Coronary artery (tissue), 2 donors: ENCODE data around the gene FUZ.

Experiments
- DNase-seq: peaks from one replicate; pipeline ENCODE4 v3.0.0-alpha.2; 2017; ENCODE audit warnings: low spot score
- H3K27ac ChIP-seq, 2 donors: fragments of 200-600 bp; sonication (generic); one replicate each; pipeline ENCODE4 v1.5.1; 2016 to 2019
- H3K4me3 ChIP-seq: fragments of 200-600 bp; sonication (generic); 2 replicates; pipeline ENCODE4 v1.5.1; 2016; ENCODE audit warnings: mild to moderate bottlenecking, moderate library complexity
- TF ChIP-seq, protein P1 (sequence below): fragments of 200-600 bp; sonication (generic); IDR thresholded peaks from one replicate; pipeline ENCODE4 v1.5.1; 2019; ENCODE audit warnings: antibody characterized with exemption

FUZ gene, protein sequence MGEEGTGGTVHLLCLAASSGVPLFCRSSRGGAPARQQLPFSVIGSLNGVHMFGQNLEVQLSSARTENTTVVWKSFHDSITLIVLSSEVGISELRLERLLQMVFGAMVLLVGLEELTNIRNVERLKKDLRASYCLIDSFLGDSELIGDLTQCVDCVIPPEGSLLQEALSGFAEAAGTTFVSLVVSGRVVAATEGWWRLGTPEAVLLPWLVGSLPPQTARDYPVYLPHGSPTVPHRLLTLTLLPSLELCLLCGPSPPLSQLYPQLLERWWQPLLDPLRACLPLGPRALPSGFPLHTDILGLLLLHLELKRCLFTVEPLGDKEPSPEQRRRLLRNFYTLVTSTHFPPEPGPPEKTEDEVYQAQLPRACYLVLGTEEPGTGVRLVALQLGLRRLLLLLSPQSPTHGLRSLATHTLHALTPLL

DNA sequence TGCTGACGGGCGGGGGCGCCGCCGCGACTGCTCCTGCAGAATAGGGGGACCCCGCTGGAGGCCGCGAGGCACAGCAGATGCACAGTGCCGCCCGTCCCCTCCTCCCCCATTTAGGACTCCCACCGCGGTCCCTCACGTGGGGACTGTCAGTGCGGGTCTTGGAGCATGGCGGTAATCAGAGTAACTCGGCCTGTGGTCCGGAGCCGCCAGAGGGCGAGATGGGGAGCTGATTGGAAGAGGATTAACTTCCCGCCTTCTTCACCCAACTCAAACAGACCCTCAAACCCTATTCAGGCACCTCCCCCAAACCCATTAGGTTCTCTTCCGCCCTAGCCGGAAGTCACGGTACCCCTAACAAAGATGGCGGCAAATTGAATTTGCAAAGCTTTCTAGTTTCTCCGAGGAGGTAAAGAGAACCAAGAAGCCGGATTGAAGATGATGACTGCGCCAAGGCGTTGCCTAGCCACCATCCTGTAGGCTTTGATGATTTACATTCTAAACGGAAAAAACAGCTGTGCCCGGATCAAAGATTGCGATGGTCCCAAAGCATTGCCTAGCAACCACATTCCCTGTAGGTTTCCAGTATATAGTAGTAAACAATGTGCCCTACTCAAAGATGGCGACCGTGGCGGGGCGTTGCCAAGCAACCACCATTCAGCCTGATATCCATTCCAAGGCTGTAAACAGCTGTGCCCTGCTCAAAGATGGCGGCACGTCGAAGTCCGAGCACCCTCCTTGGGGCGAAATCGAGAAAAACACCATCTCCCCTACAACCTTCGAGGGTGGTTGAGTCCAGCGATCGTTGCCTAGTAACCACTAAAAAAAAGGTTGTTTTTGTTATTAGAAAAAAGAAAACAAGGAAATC is at the start of gene FUZ:
FUZ (minus strand) TSS at position 296 of the 865 bp plus-strand sequence; CDS start at position 110, 186 bp downstream.
- H3K27ac ChIP-seq, result peak within 1 kb of the TSS; percentile 68 to 92

DNA sequence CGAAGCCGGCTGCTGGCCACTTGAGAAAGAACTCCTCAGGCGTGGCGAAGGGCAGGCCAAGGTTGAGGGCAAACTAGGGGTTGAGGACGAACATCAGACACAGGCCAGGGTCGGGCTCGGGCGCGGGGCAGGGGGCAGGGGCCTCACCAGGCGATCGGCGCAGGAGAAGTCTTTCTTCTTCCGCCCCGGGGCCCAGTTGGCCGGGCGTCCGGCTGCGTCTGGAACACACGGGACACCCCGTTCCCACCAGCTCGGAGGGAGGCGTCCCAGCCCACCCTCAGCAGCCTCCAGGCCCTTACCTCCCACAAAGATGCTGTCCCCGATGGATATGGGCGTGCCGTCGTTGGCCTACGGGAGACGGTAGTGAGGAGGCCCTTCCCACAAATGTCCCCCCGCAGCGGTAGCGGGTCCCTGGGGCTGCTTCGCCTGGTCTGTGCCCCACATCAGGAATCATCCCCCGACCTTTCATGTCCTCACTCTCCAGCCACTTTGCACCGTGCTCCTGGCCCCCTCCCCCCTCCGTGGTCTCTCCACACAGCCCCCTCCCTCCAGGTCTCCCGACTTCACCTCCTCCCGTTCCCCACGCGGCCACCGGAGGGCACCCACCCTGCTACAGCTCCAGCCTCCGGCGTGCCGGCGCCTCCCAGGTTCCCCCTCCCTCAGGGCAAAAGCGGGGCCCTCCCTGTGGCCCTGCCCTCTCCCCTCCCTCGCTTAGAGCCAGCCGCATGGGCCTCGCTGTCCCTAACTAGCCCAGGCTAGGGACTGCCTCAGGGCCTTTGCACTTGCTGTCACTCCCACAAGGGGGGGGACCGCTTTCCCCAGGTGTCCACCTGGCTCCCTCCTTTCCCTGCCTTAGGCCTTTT is 49.5 kb upstream of the FUZ start:
- TF ChIP-seq, protein P1, sequence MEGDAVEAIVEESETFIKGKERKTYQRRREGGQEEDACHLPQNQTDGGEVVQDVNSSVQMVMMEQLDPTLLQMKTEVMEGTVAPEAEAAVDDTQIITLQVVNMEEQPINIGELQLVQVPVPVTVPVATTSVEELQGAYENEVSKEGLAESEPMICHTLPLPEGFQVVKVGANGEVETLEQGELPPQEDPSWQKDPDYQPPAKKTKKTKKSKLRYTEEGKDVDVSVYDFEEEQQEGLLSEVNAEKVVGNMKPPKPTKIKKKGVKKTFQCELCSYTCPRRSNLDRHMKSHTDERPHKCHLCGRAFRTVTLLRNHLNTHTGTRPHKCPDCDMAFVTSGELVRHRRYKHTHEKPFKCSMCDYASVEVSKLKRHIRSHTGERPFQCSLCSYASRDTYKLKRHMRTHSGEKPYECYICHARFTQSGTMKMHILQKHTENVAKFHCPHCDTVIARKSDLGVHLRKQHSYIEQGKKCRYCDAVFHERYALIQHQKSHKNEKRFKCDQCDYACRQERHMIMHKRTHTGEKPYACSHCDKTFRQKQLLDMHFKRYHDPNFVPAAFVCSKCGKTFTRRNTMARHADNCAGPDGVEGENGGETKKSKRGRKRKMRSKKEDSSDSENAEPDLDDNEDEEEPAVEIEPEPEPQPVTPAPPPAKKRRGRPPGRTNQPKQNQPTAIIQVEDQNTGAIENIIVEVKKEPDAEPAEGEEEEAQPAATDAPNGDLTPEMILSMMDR, result no peak
- Histone ChIP-seq H3K4me3 (no peak overlapping the region), H3K27ac (no peak overlapping the region)
- no peak for DNase-seq

More for the DNA sequence above, at the start of gene FUZ:
- peak within 1 kb of the TSS; percentile 82 for H3K4me3 ChIP-seq
- peak; percentile 98 for DNase-seq
- TF ChIP-seq, protein P1, result no peak

- DNase-seq, result no peak
- no peak overlapping the region for H3K4me3 ChIP-seq
- TF ChIP-seq, protein P1, result no peak
- H3K27ac ChIP-seq, result peak overlapping the region in 1 of 2 donors; percentile 74
Observed at GRCh38 chr19:49861541-49862378, 48.7 kb upstream of the FUZ start.

- Histone ChIP-seq H3K4me3 (no peak overlapping the region), H3K27ac (peak overlapping the region in 1 of 2 donors; percentile 74)
- no peak for DNase-seq
- TF ChIP-seq, protein P1, result no peak
Observed at GRCh38 chr19:49861107-49861506, 48.0 kb upstream of the FUZ start.

GRCh38 chr19:49860336-49861102 is 47.4 kb upstream of the FUZ start:
- TF ChIP-seq, protein P1, result no peak
- peak overlapping the region in 1 of 2 donors; percentile 74 for H3K27ac ChIP-seq
- DNase-seq, result no peak
- no peak overlapping the region for H3K4me3 ChIP-seq
